GM18868 (cell line): Measurements from ENCODE around the gene EPM2AIP1.
A peak's percentile ranks its signal among the peaks of the same experiment; 100 is the strongest.
"Not testable (repeated sequence)": the region's sequence is repeated elsewhere in the genome, so short reads cannot be mapped to it uniquely, and the experiment has no call there.

Experiments
- ATAC-seq: cut with Tn5 transposase; IDR thresholded peaks from one replicate; pipeline ENCODE4 v1.9.1; 2021; ENCODE audit warnings: mild to moderate bottlenecking, moderate library complexity; ENCODE audit not compliant: unreplicated experiment

EPM2AIP1 gene

DNA sequence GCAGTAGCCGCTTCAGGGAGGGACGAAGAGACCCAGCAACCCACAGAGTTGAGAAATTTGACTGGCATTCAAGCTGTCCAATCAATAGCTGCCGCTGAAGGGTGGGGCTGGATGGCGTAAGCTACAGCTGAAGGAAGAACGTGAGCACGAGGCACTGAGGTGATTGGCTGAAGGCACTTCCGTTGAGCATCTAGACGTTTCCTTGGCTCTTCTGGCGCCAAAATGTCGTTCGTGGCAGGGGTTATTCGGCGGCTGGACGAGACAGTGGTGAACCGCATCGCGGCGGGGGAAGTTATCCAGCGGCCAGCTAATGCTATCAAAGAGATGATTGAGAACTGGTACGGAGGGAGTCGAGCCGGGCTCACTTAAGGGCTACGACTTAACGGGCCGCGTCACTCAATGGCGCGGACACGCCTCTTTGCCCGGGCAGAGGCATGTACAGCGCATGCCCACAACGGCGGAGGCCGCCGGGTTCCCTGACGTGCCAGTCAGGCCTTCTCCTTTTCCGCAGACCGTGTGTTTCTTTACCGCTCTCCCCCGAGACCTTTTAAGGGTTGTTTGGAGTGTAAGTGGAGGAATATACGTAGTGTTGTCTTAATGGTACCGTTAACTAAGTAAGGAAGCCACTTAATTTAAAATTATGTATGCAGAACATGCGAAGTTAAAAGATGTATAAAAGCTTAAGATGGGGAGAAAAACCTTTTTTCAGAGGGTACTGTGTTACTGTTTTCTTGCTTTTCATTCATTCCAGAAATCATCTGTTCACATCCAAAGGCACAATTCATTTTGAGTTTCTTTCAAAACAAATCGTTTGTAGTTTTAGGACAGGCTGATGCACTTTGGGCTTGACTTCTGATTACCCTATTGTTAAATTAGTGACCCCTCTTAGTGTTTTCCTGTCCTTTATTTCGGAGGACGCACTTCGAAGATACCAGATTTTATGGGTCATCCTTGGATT, 674 bp upstream of the EPM2AIP1 start, which contains the start of gene MLH1:
Gene MLH1, plus strand, starts transcription at position 193 of the 958 bp plus-strand sequence. Its CDS starts 30 bp downstream, at position 223.
- peak; percentile 88 for ATAC-seq

DNA sequence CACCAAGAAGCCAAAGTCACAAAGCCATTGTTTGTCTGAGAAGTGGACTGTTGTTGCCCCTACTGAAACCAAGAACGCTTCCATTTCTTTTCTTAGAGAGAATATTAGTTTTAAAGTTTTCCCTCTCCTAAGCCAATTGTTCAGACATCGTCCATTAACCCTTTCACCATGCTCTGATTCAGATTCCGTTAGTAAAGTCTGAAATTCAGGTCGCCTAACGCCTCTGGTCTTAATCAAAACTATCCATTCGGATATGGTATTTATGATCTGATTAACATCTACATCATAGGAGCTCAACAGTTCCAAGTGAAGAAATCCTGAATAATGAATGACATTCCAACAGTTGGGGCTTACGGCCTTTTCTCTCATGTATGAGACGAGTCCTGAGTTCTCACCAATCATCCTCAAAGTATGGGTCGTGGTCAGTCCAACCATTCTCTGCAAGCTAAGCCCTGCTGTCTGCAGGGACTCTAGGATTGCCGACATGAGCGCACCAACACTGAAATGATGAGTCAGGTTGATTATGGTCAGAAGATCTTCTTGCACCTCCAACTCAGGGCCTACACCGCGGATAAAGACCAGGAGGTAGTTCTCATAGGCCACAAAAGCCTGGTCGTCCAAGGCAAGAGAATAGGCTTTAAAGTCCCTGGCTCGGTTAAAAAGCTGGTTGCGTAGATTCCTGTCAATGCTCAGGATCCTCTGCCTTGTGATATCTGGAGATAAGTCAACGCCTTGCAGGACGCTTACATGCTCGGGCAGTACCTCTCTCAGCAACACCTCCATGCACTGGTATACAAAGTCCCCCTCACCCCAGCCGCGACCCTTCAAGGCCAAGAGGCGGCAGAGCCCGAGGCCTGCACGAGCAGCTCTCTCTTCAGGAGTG, 767 bp downstream of the EPM2AIP1 start:
- no peak for ATAC-seq

DNA sequence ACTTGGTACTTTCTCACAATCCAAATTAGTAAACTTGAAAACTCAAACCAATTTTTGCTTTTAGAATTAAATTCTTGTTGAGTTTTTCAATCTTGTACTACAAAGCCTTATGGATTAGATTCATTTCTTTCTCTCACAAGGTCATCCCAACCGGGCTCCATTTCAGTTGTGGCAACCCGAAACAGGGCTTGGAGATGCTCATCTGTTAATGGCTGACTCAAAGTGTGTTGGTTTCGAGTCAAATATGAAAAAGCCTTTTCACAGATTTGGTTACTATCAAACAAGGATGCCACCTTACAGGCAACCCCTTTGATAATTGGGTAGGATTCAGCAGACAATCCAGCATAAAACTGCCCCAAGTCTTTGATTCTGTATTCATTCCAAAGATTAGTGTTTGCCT, 1.8 kb downstream of the EPM2AIP1 start:
- no peak for ATAC-seq

DNA sequence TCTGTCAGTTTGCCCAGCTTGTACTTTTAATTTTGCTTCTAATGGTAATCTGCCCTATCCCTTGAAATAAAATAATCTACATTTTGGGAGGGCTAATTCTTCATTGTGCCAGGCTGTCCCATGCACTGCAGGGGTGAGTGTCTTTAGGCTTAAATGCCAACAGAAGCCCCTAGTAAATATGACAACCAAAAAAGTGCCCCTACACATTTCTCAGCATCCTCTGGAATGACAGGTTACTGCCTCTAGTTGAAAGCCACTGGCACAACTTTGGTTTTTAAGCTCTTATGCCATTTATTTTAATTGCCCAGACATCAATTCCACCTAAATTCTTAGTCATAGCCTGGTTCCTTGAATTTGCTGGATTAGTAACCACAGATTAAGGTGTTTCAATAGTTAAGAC, 3.4 kb downstream of the EPM2AIP1 start:
- ATAC-seq, result no peak

DNA sequence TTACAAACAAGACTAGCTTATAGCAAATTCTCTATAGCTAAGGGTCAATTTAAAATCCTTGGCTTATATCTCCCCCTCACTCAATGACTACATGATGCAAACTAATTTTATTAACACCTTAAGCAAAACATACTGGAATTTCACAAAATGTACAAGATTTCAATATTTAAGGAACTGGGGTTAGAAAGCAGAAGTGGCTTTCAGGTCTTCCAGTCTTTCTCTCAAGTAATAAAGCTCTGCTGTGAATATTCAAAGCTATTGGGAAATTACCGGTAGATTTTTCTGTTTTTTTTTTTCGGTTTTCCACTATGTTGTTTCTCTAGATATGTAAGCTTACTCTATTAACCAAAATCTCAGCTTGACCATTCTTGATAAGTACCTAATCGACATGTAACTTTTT, 3.9 kb downstream of the EPM2AIP1 start:
- no peak for ATAC-seq

DNA sequence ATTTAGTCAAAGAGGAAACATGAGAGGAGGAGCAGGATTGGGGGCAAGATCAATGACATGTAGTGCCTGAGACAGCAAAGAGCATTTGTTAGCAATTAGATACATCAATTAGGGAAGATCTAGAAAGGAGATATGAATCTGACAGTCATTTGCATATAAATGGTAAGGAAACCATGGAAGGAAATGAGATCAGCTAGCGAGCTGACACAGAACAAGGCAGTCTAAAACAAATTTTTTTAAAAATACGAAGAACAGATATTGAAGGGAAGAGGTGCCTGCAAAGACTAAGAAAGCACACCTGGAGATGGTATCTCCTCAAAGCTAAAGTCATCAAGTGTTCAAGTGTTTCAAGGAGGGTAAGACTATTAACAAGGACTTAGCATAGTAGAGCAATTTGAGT, 4.6 kb downstream of the EPM2AIP1 start:
- ATAC-seq, result no peak

DNA sequence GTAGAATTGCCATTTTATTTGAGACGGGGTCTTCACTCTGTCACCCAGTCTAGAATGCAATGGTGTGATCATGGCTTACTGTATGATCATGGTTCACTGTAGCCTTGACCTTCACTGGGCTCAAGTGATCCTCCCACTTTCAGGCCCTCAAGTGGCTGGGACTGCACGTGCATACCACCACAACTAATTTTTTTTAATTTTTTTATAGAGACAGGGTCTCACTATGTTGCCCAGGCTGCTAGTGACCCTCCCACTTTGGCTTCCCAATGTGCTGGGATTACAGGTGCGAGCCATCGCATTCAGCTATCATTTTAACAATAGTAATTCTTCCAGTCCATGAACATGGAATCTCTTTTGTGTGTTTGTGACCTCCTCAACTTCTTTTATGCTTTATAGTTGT, 11.9 kb downstream of the EPM2AIP1 start:
- no peak for ATAC-seq

DNA sequence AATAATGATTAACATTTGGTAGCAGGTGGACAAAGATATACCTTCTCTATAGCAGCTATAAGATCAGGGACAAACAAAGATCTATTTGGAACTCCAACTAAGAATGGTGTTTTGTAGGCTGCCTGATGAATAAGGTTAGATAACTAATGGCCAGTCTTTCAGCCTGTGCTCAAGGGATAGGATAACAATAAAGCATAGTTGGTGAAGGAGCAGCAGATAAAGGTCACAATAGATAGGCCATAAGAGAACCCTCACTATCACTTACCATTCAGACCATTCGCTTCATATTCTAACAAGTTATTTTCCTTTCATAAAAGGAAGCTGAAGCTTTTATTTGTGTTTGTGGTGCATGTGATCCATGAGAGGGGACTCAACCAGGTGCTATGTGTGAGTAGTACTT, 19.8 kb downstream of the EPM2AIP1 start:
- no peak for ATAC-seq

DNA sequence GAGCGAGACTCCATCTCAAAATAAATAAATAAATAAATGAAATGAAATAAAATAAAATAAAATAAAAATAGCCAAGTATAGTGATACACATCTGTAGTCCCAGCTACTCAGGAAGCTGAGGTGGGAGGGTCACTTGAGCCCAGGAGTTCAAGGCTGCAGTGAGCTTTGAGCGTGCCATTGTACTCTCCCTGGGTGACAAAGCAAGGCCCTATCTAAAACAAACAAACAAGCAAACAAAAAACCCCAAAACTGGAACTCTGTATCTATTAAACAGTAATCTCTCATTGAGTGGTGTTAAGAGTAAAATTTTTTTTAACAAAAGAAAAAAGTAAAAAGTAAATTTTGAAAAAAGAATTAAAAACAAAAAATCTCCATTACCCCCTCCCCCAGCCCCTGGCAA, 20.8 kb downstream of the EPM2AIP1 start:
- no peak for ATAC-seq

DNA sequence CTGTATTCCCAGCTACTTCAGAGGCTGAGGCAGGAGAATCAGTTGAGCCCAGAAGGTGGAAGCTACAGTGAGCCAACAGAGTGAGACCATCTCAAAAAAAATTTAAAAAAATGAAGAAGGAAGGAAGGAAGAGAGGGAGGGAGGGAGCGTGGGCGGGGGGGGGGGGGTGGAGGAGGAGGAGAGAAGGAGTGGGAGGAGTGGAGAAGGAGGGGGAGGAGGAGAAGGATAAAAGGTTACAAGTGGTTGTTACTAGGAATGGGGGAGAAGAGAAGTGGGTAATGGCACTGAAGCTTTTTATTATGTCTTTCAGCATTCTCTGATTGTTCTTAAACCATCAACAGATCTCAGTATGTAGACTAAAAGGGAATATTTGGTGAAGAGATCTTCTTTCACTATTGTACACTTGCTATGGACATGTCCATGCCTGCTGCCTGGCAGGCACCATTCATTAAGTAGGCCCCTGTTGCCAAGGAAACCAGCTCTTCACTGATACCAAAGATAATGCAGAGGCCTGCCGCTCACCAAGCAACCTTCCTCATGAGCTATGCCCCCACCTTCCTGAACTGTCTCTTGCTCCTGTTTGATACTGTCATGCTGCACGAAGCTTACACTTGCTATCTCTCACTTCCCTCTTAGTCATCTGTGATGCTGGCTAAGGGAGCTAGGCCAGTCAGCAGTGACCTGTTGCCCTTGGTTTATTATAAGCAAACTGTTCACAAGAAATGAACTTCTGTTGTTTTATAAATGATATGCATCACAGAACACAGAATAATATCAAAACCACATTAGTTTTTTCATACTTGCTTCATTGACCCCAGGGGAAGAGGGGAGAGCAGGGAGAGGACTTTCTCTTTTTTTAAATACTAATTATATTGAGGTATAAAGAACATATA, 23.1 kb downstream of the EPM2AIP1 start:
- peak; percentile 100 for ATAC-seq

DNA sequence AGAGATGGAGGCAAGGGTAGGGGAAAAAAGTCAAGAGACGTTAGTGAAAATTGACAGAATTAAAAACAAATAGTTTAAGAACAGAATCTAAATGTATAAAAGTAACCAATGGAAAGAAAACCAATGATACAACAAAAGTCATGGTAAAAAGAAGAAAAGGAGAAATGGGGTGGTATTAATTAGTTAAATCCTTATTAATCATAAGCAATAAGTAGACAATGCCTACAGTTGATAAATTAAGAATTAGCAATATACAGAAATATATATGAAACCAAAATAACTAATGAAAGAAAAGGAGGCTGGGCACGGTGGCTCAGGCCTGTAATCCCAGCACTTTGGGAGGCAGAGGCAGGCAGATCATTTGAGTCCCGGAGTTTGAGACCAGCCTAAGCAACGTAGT, 23.8 kb downstream of the EPM2AIP1 start:
- ATAC-seq, result no peak

DNA sequence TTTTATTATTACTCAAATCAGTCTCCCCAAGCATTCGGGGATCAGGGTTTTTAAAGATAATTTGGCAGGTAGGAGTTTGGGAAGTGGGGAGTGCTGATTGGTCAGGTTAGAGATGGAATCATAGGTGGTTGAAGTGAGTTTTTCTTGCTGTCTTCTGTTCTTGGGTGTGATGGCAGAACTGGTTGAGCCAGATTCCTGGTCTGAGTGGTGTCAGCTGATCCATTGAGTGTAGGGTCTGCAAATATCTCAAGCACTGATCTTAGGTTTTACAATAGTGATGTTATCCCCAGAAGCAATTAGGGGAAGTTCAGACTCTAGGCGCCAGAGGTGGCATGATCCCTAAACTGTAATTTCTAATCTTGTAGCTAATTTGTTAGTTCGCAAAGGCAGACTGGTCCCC, 27.5 kb downstream of the EPM2AIP1 start:
- ATAC-seq, result no peak

DNA sequence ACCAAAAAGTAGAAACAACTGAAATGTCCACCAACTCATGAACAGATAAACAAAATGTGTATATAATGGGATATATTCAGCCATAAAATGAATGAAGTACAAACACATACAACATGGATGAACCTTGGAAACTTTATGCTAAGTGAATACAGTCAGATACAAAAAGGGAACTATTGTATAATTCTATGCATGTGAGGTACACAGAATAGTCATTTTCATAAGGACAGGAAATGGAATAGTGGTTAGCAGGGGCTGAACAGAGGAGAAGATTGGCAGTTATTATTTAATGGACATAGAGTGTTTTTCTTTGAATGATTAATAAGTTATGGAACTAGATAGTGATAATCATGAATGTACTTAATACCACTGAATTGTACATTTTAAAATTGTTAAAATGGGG, 28.1 kb downstream of the EPM2AIP1 start:
- ATAC-seq, result peak; percentile 41

DNA sequence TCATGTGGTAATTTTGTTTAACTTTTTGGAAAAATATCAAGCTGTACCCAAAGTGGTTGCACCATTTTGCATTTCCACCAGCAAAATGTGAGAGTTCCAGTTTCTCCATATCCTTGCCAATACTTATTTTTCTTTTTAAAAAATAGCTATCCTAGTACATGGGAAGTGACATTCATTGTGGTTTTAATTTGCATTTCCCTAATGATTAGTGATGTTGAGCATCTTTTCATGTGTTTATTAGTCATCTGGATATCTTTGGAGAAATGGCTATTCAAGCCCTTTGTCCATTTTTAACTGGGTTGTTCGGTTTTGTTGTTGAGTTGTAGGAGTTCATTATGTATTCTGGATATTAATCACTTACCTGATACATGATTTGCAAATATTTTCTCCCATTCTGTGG, 28.6 kb downstream of the EPM2AIP1 start:
- no peak for ATAC-seq

DNA sequence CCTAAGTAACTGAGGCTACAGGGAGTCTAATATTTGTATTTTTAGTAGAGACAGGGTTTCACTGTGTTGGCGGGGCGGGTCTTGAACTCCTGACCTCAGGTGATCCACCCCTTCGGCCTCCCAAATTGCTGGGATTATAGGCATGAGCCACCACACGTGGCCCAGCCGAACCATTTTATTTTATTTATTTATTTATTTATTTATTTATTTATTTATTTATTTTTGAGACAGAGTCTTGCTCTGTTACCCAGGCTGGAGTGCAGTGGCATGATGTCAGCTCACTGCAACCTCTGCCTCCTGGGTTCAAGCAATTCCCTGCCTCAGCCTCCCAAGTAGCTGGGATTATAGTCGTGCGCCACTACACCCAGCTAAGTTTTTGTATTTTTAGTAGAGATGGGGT, 29.9 kb downstream of the EPM2AIP1 start:
- not testable (repeated sequence) for ATAC-seq

DNA sequence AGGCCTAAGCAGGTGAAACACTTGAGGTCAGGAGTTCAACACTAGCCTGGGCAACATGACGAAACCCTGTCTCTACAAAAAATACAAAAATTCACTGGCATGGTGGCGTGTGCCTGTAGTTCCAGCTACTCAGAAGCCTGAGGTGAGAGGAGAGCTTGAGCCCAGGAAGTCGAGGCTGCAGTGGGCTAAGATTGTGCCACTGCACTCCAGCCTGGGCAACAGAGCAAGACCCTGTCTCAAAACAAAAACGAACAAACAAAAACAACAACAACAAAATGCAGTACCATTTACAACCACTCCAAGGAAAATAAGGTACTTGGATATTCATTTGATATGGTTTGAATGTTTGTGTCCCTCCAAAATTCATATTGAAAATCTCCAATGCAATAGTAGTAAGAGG, 32.4 kb downstream of the EPM2AIP1 start:
- no peak for ATAC-seq

DNA sequence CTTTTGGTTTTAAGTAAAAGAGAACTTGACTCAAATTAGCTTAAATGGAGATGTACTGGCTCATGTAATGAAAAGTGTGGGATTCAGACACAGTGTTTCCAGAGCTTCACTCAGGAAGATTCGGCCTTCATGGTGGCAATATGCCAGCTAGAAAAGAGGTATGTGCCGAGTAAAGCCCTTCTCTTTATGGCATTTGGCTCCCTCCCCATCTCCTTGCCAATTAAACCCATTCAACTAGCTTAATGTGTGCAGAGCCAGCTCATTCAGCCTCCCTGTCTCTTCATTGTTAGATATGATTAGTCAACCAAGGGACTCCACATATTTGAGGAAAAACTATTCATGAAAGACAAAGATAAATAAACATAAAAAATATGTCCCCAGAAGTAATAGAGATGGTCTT, 33.1 kb downstream of the EPM2AIP1 start:
- no peak for ATAC-seq

DNA sequence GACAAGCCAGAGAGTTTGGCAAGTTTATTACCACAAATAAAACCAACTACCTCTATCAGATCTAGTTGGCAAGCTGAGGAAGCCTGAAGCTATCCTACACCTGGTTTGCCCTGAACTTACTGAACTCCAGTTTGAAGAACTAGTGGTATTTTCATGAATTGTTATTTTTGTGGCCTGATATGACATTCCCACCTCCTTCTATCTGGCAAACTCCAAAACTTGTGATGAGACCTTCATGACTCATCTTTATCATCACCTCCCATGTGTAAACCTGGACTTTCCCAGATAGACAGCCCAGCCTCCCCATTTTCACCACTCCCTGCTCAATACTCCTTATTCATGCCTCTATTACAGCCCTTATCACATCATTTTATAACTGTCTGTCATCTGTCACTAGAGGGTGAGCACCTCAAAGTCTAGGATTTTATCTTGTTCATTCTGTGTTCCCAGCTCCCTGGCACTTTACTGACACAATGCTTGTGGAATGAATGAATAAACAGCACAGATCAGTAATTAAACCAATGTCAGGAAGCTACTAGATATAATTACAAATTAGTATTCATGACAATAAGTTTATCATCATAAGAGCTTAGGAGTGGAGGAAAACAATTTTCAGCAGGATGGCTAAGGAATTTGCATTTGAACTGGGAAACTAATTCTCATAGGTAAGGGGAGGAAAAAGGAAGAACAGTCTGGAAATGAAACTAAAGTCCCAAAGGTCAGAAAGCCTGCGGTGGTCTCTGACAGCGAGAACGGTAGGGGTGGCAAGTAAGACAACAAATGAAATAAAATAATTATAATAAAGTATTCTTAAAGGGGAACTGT, 34.9 kb downstream of the EPM2AIP1 start:
- ATAC-seq, result no peak

DNA sequence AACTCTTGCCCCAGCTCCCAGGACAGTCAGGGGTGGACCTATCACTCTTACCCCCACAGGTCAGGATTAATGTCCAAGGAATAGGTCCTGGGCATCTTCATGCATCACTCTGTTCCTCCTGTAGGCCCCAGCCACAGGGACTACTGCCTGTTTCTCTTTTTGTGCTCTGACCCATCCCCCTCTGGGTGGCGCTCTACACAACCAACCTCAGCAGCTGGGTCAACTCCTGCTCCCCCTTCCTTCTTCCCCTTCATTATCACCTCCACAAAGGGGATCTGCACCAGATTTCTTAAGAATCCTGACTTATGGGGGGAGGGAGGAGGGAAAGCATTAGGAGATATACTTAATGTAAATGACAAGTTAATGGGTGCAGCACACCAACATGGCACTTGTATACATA, 35.9 kb downstream of the EPM2AIP1 start:
- no peak for ATAC-seq

DNA sequence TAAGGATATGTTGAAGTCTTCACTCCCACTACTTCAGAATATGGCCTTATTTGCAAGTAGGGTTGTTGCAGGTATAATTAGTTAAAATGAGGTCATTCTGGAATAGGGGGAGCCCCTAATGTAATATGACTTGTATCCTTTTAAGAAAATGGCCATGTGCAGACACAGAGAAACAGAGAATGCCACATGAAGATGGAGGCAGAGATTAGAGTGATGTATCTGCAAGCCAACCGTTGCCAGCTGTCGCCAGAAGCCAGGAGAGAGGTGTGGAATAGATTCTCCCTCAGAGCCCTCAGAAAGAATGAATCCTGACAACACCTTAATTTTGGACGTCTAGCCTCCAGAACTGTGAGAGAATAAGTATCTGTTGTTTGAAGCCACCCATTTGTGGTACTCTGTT, 36.8 kb downstream of the EPM2AIP1 start:
- ATAC-seq, result no peak
